PFSK-1 (cell line): Measurements from ENCODE around the gene MAU2.

Experiments used
- FOXP2 ChIP-seq: optimal IDR thresholded peaks from 2 replicates; pipeline ENCODE3; 2011; ENCODE audit warnings: borderline replicate concordance, control low read depth, inconsistent platforms; ENCODE audit not compliant: insufficient read depth; ENCODE audit errors: extremely low read length, extremely low read depth
- POLR2AphosphoS5 ChIP-seq: IDR thresholded peaks from 2 replicates; pipeline ENCODE4 v1.6.1; 2012; ENCODE audit warnings: low read depth, mild to moderate bottlenecking, control low read depth, low read length, moderate library complexity
- REST ChIP-seq, 2 experiments: IDR thresholded peaks; 2 replicates each; pipeline versions ENCODE4 v1.6.1 to v1.8.0; 2011 to 2012; ENCODE audit warnings: low read depth in 2 of 2, low read length in 2 of 2, control low read depth in 1 of 2, inconsistent platforms in 1 of 2, mild to moderate bottlenecking in 1 of 2, moderate library complexity in 1 of 2; ENCODE audit not compliant: insufficient read depth in 1 of 2
- SIN3A ChIP-seq: IDR thresholded peaks from 2 replicates; pipeline ENCODE4 v1.6.1; 2012; ENCODE audit warnings: mild to moderate bottlenecking, low read length, moderate library complexity, borderline replicate concordance; ENCODE audit not compliant: insufficient read depth
- TAF1 ChIP-seq: IDR thresholded peaks from 2 replicates; pipeline ENCODE4 v1.6.1; 2012; ENCODE audit warnings: low read length, control low read depth, borderline replicate concordance; ENCODE audit not compliant: insufficient read depth

- TF ChIP-seq POLR2AphosphoS5 (no peak), REST (IDR thresholded peaks at IDR 0.05; ENCODE audit: insufficient read depth in 1 of 2, low read depth in 2 of 2, low read length in 2 of 2) (no peak), TAF1 (no peak), SIN3A (no peak), FOXP2 (no peak)
These were observed 45.7 kb upstream of the MAU2 start for GRCh38 chr19:19274716-19275565.
